Measurements from ENCODE around the gene APOC3.

Gene APOC3

GRCh38 chr11:116879800-116880625, 50.3 kb downstream of the APOC3 start:
- peak; percentile 78 for DNase-seq (ENCODE audit: low spot score)

- DNase-seq (ENCODE audit: low spot score) = peak; percentile 53
Observed at GRCh38 chr11:116881143-116881542, 51.4 kb downstream of the APOC3 start.

- no peak for DNase-seq (ENCODE audit: low spot score)
Observed at GRCh38 chr11:116882386-116882785, 52.7 kb downstream of the APOC3 start.
